Lung (tissue), 12 donors: ENCODE data around the gene CASQ2. TPM values are rescaled to one million over a fixed set of nuclear protein-coding genes. Genes with fewer than 3 reads are reported as not detected.

Experiments
- ATAC-seq: fragments of 200-7000 bp; cut with Tn5 transposase; one replicate; pipeline ENCODE4 v1.9.1; 2020; ENCODE audit warnings: moderate number of reproducible peaks; ENCODE audit not compliant: insufficient read depth, low FRiP score
- DNase-seq, 3 donors: peaks; one replicate each; pipeline ENCODE4 v3.0.0-alpha.2; 2013 to 2017
- H3K27ac ChIP-seq, 2 donors: one replicate each; pipeline ENCODE4 v1.5.1; 2013; ENCODE audit warnings: mild to moderate bottlenecking in 2 of 2, moderate library complexity in 2 of 2, control low read depth in 1 of 2, inconsistent platforms in 1 of 2, low read depth in 1 of 2, low read length in 1 of 2
- H3K27me3 ChIP-seq, 3 donors: one replicate each; pipeline ENCODE4 v1.5.1; 2013; ENCODE audit warnings: low read length in 2 of 3; ENCODE audit not compliant: control insufficient read depth in 3 of 3, insufficient read depth in 3 of 3
- H3K36me3 ChIP-seq, 4 donors: one replicate each; pipeline ENCODE4 v1.5.1; 2013; ENCODE audit warnings: low read length in 4 of 4, mild to moderate bottlenecking in 1 of 4, moderate library complexity in 1 of 4; ENCODE audit not compliant: control insufficient read depth in 4 of 4, insufficient read depth in 4 of 4
- H3K4me1 ChIP-seq, 5 donors: one replicate each; pipeline ENCODE4 v1.5.1; 2013; ENCODE audit warnings: low read length in 5 of 5, mild to moderate bottlenecking in 2 of 5, moderate library complexity in 1 of 5; ENCODE audit not compliant: control insufficient read depth in 5 of 5, insufficient read depth in 5 of 5
- H3K4me3 ChIP-seq: one replicate; pipeline ENCODE4 v1.5.1; 2013; ENCODE audit warnings: mild to moderate bottlenecking, control low read depth, moderate library complexity
- H3K9ac ChIP-seq, 2 donors: one replicate each; pipeline ENCODE4 v1.5.1; 2013; ENCODE audit warnings: low read length in 2 of 2, control low read depth in 1 of 2; ENCODE audit not compliant: insufficient read depth in 1 of 2
- H3K9me3 ChIP-seq, 4 donors: one replicate each; pipeline ENCODE4 v1.5.1; 2013; ENCODE audit warnings: low read length in 3 of 4, mild to moderate bottlenecking in 1 of 4, moderate library complexity in 1 of 4; ENCODE audit not compliant: control insufficient read depth in 4 of 4, insufficient read depth in 3 of 4
- WGBS, 2 donors: extraction: QIAGEN DNeasy Blood & Tissue Kit; methylation state at CpG; one replicate each; pipeline ENCODE4 v1.1.7; 2013; 5-methylcytosine and 5-hydroxymethylcytosine counted together
- polyA plus RNA-seq, 2 donors: library from polyadenylated mRNA; stranded (reverse); fragments of 200-250 nt; gene quantifications; one replicate each; pipeline ENCODE4 v1.2.1, GENCODE V29; 2013
- total RNA-seq, 2 donors: library from RNA; depleted of rRNA in 1 of 2; stranded (reverse); fragments of >200 nt in 1 of 2; gene quantifications; one replicate each; pipeline ENCODE4 v1.2.1, GENCODE V29; 2014 to 2021
- TF ChIP-seq, protein P1 (sequence below): IDR thresholded peaks from 2 replicates; pipeline ENCODE4 v1.5.1; 2012; ENCODE audit warnings: mild to moderate bottlenecking; ENCODE audit errors: control extremely low read depth, extremely low read depth
- donor health status: control.
- donor health status: control.
- donor health status: Bipolar disorder and iron deficiency.
- donor health status: healthy.
- donor health status: DM: yes; HTN: yes; CAD: no.

The CASQ2 gene
- total and polyA plus RNA-seq, 4 donors: 0.50 to 3.4 (median 1.4) TPM

DNA sequence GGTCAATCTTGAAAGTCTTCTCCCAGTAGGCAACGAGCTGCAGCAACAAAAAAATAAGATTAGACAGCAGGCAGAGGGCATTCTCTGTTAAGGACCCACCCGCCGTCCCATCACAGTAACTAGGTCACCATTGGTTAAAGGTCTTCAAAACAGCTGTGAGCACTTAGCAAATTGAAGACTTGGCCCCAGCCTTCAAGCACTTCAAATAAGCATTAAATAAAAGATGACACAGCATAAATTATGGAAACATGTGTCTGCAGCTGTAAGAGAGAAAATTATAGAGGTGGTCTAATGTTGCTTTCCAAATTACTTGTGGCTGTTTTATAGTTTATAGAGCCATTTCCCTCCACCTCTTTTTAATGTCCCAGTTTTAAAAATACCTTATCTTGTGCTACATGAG is 65.6 kb downstream of the CASQ2 start:
- H3K36me3 ChIP-seq: peaks cover 0 to 10% (median 0%) of the 10 kb centered on the region in 4 donors
- H3K4me1 ChIP-seq: peaks cover 1 to 19% (median 10%) of the 10 kb centered on the region in 5 donors
- no peak overlapping the region for H3K4me3 ChIP-seq
- DNase-seq (peak in 2 of 3 donors; percentile 56 to 59), ATAC-seq (no peak)
- H3K27me3 ChIP-seq: no peaks in the 10 kb centered on the region
- 71 to 85% methylated on average over 3 of the region's 3 CpGs for WGBS, 2 donors
- H3K27ac ChIP-seq: no peak overlapping the region
- no peak overlapping the region for H3K9ac ChIP-seq
- TF ChIP-seq, protein P1, sequence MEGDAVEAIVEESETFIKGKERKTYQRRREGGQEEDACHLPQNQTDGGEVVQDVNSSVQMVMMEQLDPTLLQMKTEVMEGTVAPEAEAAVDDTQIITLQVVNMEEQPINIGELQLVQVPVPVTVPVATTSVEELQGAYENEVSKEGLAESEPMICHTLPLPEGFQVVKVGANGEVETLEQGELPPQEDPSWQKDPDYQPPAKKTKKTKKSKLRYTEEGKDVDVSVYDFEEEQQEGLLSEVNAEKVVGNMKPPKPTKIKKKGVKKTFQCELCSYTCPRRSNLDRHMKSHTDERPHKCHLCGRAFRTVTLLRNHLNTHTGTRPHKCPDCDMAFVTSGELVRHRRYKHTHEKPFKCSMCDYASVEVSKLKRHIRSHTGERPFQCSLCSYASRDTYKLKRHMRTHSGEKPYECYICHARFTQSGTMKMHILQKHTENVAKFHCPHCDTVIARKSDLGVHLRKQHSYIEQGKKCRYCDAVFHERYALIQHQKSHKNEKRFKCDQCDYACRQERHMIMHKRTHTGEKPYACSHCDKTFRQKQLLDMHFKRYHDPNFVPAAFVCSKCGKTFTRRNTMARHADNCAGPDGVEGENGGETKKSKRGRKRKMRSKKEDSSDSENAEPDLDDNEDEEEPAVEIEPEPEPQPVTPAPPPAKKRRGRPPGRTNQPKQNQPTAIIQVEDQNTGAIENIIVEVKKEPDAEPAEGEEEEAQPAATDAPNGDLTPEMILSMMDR: no peak
- no peaks in the 10 kb centered on the region for H3K9me3 ChIP-seq

DNA sequence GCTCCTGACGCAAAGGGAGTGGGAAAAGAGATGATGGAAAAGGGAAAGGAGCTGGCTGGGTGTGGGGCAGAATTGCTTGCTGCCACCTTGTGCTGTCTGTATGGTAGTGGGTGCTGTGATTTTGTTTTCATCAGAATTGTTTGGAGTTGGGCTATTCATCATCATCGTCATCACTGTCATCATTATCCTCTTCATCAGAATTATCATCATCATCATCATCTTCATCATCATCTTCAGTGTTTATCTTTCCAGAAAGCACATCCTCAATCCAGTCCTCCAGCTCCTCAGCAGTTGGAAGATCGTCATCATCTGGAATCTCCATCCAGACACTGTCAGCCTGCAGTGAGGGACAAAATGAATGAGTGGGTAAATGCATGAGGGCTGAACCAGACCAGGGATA is 67.4 kb downstream of the CASQ2 start:
- TF ChIP-seq, protein P1: no peak
- Histone ChIP-seq H3K36me3 (peaks cover 0 to 10% (median 0%) of the 10 kb centered on the region in 4 donors), H3K4me3 (no peak overlapping the region), H3K9ac (no peak overlapping the region), H3K4me1 (peaks cover 0 to 11% (median 4%) of the 10 kb centered on the region in 5 donors), H3K27ac (no peak overlapping the region), H3K27me3 (no peaks in the 10 kb centered on the region), H3K9me3 (no peaks in the 10 kb centered on the region)
- ATAC-seq: no peak
- DNase-seq: no peak
- 67 to 95% methylated on average over 3 of the region's 3 CpGs for WGBS, 2 donors

DNA sequence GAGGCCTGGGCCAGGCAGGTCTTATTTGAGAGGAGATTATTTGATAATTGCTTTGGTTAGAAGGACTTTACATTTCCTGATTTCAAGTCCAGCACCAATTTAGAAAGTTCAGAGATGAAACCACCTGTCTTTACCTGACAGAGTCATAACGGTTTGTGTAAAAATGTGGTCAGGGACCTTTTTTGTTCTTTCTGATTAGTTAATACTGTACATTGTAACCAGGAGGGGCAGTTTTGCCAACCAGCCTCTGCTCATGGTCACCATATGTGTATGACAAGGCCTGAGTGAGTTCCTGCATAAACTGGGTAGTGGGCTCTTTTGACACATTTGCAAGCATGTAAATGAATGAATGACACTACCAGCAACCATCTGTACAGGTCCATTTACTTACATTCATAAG is 70.9 kb downstream of the CASQ2 start:
- H3K4me1 ChIP-seq: peaks cover 0 to 6% (median 0%) of the 10 kb centered on the region in 5 donors
- no peaks in the 10 kb centered on the region for H3K9me3 ChIP-seq
- no peak for ATAC-seq
- H3K27ac ChIP-seq: no peak overlapping the region
- no peak overlapping the region for H3K9ac ChIP-seq
- TF ChIP-seq, protein P1: no peak
- DNase-seq: no peak
- H3K27me3 ChIP-seq: no peaks in the 10 kb centered on the region
- peaks cover 0 to 2% (median 0%) of the 10 kb centered on the region in 4 donors for H3K36me3 ChIP-seq
- 84 to 95% methylated on average over 1 of the region's 1 CpG for WGBS, 2 donors
- H3K4me3 ChIP-seq: no peak overlapping the region

DNA sequence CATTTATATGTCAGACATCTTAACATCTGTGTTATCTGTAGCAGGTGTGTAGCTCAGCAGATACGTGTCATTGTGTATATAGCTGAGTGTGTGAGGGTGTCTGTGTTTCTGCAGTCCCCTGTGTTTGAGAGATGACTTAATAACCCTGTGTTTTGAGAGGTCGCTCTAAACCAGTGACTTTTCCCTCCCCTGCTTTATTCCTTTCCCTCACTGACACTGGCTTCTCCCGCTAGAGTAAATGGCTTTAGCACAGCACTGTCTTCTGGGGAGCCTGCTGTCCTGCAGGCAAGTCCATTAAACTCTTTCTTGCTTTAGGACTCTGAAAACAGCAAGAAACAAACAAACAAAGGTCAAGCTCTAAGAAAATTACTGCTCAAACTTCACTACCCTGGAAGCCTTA is 73.7 kb downstream of the CASQ2 start:
- TF ChIP-seq, protein P1: no peak

More for the DNA sequence above, 73.7 kb downstream of the CASQ2 start:
- Histone ChIP-seq H3K36me3 (peaks cover 8 to 12% (median 10%) of the 10 kb centered on the region in 4 donors), H3K27me3 (no peaks in the 10 kb centered on the region), H3K9me3 (no peaks in the 10 kb centered on the region), H3K4me3 (no peak overlapping the region), H3K27ac (no peak overlapping the region), H3K9ac (no peak overlapping the region), H3K4me1 (peaks cover 0 to 6% (median 0%) of the 10 kb centered on the region in 5 donors)
- WGBS, 2 donors: 92 to 98% methylated on average over 3 of the region's 3 CpGs
- DNase-seq (no peak), ATAC-seq (no peak)
